ENCODE measurements around the gene VWA8.
A peak's percentile ranks its signal among the peaks of the same experiment; 100 is the strongest.
"Not testable (repeated sequence)": the region's sequence is repeated elsewhere in the genome, so short reads cannot be mapped to it uniquely, and the experiment has no call there.

The VWA8 gene

GRCh38 chr13:41970918-41971317 is 10.0 kb upstream of the VWA8 start:
- no peak for DNase-seq
- intact Hi-C loops (cut with DNase I): no loop called here

DNA sequence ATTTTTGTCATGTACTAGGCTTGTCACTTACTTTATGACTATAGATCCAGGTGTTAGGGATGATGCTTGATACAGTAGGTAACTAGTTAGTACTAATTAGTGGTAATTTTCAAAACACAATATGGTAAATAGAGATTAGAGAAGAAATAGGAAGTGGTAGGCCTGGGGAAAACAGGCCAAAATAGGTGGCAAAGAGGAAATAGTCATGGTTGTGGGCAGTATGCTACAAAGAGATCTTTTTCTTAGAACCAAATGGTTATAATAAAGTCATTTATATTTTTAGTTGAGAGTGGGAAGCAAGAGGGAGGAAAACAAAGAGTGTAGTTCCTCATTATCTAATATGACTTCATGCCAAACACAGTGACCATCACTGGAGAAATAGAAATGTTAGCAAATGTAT is 9.1 kb upstream of the VWA8 start:
- no peak for DNase-seq
- intact Hi-C loops (cut with DNase I): no loop called here

DNA sequence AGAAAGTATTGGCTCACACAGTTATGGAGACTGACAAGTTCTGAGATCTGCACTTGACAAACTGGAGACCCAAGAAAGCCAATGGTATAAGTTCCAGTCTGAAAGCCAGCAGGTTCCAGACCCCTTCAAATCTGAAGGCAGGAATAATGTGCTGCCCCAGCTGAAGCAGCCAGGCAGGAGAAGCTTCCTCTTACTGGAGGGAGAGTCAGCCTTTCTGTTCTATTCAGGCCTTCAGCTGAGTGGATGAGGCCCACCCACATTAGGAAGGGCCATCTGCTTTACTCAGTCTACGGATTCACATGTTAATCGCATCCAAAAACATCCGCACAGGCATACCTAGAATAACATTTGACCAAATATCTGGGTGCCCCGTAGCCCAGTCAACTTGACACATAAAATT is 8.2 kb upstream of the VWA8 start:
- DNase-seq: no peak
- intact Hi-C loops (cut with DNase I): no loop called here

DNA sequence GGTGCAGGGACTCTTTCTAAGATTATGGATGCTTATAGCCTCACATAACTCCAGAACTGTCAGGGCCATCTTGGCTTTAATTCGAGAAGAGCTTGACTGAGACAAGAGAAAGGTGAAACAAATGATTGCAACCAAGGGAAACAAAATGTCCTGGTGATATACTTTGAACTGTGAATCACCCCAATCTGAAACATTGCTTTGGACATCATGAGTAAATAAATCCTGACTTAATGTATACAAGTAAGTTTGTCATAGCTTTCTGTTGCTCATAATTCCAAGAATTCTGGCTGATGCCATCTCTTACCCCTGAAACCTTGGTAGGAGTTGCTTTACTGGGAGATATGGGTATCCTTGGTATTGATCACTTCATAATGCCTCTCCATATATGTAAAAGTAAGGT is 5.8 kb upstream of the VWA8 start:
- DNase-seq: no peak
- intact Hi-C loops (cut with DNase I): no loop called here

DNA sequence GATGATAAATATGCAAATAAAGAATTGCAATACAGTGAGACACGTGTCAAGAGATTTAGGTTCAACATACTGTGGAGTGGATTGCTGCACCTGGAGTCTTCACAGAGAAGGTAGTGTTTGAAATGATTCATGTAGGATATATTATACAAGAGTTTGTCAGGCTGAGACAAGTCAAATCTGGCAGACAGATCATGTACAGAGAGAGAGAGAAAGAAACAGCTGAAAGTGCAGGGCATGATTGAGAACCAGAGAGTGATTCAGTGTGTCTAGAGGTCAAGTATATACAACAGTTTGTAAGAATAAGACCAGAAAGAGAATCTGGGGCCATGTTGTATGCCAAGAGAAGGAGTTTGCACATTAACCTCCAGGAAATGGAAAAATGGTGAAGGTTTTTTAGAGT is 2.1 kb upstream of the VWA8 start:
- no peak for DNase-seq
- intact Hi-C loops (cut with DNase I): loop anchor here (5.0 kb wide), 1 partner anchor 74 kb away; no protein-coding TSS in a partner anchor

- intact Hi-C loops (cut with DNase I): loop anchor here (5.0 kb wide), 1 partner anchor 76 kb away; no protein-coding TSS in a partner anchor
- no peak for DNase-seq
Observed at GRCh38 chr13:41961466-41961760, 504 bp upstream of the VWA8 start.

GRCh38 chr13:41960211-41960636 is 685 bp downstream of the VWA8 start:
- intact Hi-C loops (cut with DNase I): loop anchor here (5.0 kb wide), 1 partner anchor 77 kb away; no protein-coding TSS in a partner anchor
- DNase-seq: peak in 1 of 42 donors; percentile 9

GRCh38 chr13:41956272-41956671 is 4.6 kb downstream of the VWA8 start:
- no peak for DNase-seq
- intact Hi-C loops (cut with DNase I): no loop called here

- intact Hi-C loops (cut with DNase I): no loop called here
- no peak for DNase-seq
Observed at GRCh38 chr13:41955605-41956004, 5.3 kb downstream of the VWA8 start.

GRCh38 chr13:41954226-41954625 is 6.7 kb downstream of the VWA8 start:
- intact Hi-C loops (cut with DNase I): no loop called here
- no peak for DNase-seq

DNA sequence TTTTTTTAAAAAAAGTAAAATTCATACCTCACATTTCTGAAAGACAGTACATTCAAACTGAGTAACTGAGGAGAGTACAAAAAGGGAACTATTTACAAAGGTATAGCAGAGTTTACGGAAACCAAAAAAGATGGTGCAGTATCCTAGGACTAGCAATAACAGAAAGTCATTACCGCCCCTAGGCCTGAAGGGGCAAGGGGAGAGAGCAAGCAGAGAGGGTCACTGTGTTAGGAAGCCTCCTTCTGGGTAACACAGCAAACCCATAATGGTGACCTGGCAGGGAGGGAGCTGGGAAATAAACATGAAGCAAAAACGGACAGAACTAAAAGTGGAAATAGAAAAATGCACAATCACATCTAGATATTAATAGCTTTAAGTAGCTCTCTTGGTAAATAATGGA is 8.2 kb downstream of the VWA8 start:
- intact Hi-C loops (cut with DNase I): no loop called here
- no peak for DNase-seq

DNA sequence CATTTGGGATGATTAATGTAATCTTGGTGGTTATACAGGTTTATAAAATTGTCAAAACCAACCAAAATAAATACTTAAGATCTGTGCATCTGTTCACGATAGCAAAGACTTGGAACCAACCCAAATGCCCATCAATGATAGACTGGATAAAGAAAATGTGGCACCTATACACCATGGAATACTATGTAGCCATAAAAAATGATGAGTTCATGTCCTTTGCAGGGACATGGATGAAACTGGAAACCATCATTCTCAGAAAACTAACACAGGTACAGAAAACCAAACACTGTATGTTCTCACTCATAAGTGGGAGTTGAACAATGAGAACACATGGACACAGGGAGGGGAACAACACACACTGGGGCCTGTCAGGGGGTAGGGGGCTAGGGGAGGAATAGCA is 11.8 kb downstream of the VWA8 start:
- intact Hi-C loops (cut with DNase I); DNase-seq: not testable (repeated sequence)

GRCh38 chr13:41945926-41946325 is 15.0 kb downstream of the VWA8 start:
- intact Hi-C loops (cut with DNase I): no loop called here
- DNase-seq: no peak

DNA sequence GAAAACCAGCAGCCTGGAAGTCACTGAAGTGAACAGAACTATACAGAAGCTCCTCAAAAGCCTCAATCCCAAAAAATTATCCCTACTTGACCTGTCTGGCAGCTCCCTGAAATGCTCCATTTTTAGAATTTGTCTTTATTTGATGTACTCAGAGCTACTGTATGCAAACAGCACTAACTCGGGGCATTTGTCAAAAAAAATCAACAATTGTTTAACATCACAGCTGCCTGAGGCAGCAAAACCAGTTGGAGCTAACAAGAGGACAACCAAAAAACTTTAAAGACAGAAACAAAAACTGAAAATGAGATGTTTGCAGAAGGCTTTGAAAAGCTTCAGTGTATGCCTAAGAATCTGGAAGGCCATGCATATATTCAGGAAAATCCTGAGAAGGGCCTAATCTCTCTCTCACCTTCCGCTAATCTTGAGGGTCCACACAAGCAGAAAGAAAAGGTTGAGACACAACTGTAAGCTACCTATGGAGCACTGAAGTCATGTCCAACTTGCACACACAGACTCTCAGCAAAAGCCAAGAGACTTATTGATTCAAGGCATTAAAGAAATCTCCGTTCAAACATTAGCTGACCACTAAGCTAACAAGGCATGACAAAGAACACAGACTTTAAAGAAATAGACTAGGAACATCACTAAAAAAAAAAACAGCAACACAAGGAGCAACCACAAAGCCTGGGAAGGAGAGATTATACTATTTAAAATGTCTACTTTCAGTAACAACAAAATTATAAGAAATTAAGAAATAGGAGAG is 16.1 kb downstream of the VWA8 start:
- intact Hi-C loops (cut with DNase I): no loop called here
- DNase-seq: no peak

DNA sequence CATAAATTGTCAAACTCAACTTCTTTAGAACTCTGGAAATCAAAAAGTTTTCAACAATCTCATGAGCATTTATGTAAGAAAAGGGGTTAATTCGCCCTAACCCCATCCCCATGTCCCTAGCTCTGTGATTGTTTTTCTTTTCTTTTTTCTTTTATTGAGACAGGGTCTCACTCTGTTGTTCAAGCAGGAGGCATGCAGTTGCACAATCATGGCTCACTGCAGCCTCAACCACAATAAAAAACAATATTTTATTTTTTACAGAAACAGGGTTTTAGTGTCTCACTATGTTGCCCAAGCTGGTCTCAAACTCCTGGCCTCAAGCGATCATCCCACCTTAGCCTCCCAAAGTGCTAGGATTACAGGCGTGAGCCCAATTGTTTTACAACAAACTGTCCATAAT is 16.7 kb downstream of the VWA8 start:
- intact Hi-C loops (cut with DNase I): no loop called here
- DNase-seq: no peak

DNA sequence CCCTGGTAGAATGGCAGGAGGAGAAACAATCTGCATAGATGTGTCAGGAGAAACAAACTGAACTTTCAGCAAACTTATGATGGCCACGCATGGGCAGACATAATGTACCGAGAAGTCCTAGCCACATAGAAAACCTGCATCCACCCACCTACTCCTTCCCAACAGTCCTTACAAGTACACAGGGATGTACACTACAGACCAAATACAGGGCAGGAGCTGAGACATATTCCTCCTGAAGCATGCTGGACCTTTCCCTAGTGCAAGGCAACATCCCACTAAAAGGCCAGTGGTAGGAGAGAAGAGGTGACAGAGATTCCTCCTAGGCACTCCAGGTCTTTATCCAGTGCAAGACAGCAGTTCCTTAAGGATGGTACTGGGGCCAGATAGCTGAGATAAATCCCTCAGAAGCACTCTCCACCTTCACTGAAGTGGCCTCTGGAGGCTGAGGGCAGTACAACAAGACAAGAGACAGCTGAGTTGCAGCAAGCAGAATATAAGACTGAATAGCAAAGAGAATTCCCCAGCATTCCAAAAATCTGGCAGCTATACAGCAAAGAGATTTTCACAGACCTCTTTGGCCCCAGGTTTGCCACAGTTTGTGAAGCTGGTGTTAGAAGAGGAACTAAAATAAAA is 18.3 kb downstream of the VWA8 start:
- intact Hi-C loops (cut with DNase I): no loop called here
- DNase-seq: no peak

DNA sequence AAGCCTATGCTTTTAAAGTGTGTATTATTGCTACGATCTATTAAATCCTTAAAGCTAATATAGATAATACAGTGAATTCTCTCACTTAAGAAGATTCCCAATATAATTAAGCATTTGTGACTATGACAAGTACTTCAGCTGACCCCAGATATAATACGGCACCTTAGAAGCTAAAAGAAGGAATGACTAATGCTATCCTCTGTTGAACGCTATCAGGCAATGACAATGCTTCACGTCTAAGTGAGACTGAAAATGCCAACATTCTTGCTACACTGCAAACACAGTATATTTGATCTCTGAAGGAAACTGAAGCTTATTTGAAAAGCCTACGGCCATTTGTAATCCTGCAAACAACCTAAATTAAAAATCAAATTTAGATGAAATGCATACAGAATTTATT is 19.7 kb downstream of the VWA8 start:
- intact Hi-C loops (cut with DNase I): no loop called here

DNA sequence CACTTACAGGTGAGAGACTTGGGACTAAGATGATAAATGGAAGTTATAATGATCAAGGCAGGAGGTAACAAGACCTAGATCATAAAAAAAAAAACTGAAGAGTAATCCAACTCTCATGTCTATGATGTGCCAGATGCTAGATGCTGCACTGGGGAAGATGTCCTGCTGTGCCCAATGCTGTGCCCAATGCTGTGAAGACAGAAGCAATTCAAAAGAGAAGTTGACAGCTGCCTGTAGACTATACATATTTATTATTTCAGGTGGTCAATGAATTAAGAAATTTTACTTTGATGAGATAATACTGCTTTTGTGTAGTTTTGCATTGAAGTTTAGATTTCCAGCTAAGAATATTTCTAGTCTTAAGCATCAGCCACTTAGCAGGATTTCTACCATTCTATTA is 21.5 kb downstream of the VWA8 start:
- intact Hi-C loops (cut with DNase I): no loop called here
- no peak for DNase-seq

More for the DNA sequence above, 19.7 kb downstream of the VWA8 start:
- no peak for DNase-seq

- DNase-seq: no peak
- intact Hi-C loops (cut with DNase I): no loop called here
Observed at GRCh38 chr13:41938918-41939317, 22.0 kb downstream of the VWA8 start.

- intact Hi-C loops (cut with DNase I): no loop called here
- no peak for DNase-seq
Observed at GRCh38 chr13:41937388-41937787, 23.5 kb downstream of the VWA8 start.

GRCh38 chr13:41935501-41935900 is 25.4 kb downstream of the VWA8 start:
- intact Hi-C loops (cut with DNase I): no loop called here
- DNase-seq: no peak
